H54 (cell line): ENCODE results near the gene TBC1D21.
"Not testable (repeated sequence)": the region's sequence is repeated elsewhere in the genome, so short reads cannot be mapped to it uniquely, and the experiment has no call there.

Source experiments
- DNase-seq: peaks from one replicate; pipeline ENCODE4 v3.0.0; 2011; ENCODE audit warnings: low spot score, mixed read lengths; ENCODE audit not compliant: insufficient read length
- FAIRE-seq: peaks from 3 replicates; lab custom pipeline; 2011; peaks lifted over from hg19 to GRCh38; lab: Jason Lieb, UNC
- POLR2A ChIP-seq: IDR thresholded peaks from 2 replicates; pipeline ENCODE4 v1.6.1; 2011; ENCODE audit warnings: low read depth, mild to moderate bottlenecking, low read length

The TBC1D21 gene

DNA sequence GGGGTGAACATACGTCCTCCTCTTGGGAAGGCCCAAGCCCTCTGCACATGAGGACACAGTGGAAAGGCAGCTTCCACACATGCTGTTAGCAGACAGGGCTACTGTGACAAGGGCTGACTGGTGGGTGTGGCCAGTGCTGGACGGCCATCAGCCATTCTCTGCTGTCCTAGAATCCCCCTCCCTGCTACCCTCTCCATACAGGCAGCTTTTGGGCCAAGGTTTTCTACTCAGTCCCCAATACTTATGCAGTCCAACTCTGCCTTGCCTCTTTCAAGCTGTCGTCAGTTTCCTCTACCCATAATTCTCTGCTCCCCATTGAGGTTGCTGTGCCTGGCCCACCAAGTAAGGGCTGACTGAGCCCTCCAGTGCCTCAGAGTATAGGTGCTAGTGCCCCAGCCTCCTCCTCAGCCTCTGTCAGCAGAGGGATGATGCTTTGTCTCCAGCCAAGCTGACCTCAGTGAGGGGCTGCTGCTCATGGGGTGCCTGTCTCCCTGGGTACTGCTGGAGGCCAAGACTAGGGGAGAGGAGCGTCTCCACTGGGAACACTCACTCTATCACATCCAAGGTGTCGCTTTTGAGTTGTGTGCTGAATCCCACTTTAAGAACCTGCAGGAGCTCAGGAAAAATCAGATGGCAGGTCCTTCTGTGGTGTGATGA is 55.7 kb downstream of the TBC1D21 start:
- no peak for FAIRE-seq
- no peak for TF ChIP-seq POLR2A
- DNase-seq: no peak

DNA sequence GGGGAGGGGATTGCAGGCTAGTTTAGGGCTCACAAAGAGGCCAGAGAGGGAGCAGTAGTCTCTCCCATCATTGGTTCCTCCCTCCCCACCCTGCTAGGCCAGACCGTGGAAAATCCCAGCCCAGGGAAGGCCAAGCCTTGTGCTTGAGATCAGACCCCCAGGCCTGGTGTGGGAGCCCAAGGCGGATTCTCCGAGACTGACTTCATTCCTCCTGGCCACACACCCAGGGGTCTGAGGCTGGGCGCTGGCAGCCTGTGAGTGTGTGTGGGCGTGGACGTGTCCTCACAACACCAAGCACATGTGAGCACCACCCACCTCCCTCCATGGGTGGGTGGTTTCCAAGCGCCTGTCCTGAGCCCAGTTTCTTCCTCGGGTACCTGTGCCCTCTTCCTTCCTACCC is 57.0 kb downstream of the TBC1D21 start:
- FAIRE-seq (no peak), DNase-seq (no peak)

DNA sequence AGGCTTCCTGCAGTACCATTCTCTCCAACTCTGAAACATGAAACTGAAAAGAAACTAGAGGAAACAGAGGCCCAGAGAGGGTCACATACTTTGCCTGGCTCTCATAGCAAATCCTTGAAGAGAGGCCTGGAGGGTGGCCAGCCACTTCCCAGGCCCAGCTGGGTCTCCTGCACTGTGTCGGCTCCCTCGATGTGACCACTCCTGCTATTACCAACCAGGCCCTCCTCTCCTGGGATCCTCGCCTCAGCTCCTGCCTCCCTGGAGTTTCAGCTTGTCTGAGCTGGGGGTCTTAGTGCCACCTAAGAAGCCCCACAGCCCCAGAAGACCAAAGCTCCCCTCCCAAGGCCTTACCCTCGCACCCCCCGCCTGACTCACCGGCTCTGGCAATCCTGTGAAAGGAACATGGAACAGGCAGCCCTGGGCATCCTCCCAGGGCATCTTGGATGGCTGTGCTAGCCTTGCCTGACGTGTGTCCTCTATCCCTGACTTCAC is 57.5 kb downstream of the TBC1D21 start:
- FAIRE-seq (no peak), DNase-seq (no peak)
- no peak for TF ChIP-seq POLR2A

More for the DNA sequence above, 57.0 kb downstream of the TBC1D21 start:
- no peak for TF ChIP-seq POLR2A

DNA sequence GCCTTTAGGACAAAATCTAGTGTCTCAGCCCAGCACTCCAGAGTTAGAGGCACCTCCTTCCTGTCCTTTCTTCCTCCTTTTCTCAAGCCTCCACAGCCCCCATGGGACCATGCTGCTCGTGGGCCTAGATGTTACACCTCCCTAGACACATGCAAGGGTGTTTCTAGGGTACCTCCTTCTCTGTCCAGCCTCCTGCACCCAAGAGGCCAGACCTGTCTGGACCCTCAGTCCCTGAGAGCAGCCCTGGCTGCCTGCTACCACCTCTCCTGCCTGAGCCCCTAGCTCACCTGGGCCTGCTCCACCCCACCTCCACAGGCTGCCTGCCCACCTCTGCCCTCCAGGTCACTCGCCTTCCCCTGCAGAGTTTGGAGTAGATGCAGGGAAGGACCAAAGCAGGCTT is 58.1 kb downstream of the TBC1D21 start:
- no peak for TF ChIP-seq POLR2A
- no peak for DNase-seq
- no peak for FAIRE-seq

DNA sequence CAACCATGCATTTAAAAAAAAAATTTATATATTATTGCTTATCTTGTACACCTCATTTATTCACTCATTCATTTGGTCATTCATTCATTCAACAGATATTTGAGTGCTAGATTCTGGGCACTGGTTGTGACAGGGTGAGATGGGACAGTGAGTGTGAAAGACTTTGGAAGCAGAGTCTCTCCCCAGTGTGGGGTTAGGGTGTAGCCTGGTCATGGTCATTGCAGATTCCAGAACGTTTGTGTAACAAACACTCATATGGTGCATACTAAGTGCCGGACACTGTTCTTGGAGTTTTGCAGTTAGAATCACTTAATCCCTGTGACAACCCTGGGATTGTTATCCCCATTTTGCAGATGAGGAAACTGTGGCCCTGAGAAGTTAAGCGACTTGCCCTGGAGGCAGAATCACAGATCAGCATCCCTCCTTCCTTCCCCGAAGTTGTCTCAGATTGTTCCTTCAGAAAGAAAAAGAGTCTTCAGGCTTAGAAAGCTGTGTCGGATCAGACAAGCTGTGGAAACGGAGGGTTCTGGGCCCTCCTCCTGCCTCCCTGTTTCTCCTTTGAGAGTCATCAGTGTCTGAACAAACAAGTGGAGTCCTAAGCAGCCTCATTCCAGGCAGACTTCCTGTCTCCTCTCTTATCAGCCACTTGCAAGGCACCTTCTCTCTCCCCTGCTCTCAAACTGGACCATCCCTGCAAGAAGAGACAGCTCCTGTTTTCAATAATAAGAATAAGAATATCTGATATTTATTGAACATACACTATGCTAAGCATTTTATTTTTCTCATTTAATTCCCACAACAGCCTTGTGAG is 59.2 kb downstream of the TBC1D21 start:
- DNase-seq: no peak
- FAIRE-seq: no peak
- no peak for TF ChIP-seq POLR2A

DNA sequence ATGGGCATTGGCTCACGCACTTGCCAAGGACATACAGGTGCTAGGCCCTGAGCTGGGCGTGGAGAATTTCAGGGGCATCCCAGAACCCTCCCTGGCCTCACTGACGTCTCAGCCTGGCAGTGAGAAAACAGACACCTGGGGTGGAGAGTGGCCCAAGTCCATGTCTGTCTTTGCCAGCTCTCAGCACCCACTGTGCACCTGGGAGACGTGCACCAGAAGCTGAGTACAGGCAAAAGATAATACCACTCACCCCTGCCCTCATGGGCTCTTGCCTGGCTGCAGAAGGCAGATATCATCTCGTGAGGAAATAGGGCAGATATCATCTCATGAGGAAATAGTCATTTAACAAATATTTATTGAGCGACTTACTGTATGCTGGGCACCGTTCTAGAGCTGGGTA is 60.9 kb downstream of the TBC1D21 start:
- no peak for FAIRE-seq
- no peak for DNase-seq
- no peak for TF ChIP-seq POLR2A

DNA sequence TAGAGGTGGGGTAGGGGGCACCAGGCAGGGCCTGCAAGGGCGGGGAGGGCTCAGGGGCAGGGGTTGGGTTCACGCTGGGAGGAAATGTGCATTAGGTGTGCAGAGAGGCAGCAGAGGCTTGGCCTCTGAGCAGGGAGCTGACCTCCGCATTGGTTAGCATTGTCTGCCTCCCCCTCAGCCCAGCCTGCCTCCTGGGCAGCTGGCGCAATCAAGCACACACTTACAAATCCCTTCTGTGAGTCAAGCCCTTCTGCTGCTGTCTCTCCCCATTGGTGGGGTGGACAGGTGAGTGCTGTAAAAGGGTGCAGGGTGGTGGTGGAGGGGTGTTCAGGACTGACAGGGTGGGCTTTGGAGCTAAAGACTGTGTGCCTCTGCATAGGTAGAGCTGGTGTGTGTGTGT is 62.2 kb downstream of the TBC1D21 start:
- TF ChIP-seq POLR2A: no peak
- DNase-seq (no peak), FAIRE-seq (no peak)

DNA sequence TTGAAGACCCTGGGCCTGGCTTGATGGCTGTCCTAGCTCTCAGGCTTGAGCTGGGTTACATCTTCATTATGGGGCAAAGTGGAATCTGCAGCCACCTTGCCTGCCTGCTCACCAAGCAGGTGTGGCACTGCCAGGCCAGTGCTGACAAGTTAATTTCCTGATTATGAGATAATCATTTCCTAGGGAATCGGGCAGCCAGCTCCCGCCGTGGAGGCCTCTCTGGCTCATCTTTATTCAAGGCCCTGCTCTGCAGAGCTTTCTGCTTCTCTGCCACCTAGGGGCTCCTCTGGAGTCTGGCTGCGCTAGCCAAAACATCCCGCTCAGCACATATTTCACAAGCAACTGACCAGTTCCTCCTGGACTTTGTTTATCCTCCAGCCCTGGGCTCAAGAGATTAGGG is 62.8 kb downstream of the TBC1D21 start:
- TF ChIP-seq POLR2A: no peak
- DNase-seq (no peak), FAIRE-seq (no peak)

DNA sequence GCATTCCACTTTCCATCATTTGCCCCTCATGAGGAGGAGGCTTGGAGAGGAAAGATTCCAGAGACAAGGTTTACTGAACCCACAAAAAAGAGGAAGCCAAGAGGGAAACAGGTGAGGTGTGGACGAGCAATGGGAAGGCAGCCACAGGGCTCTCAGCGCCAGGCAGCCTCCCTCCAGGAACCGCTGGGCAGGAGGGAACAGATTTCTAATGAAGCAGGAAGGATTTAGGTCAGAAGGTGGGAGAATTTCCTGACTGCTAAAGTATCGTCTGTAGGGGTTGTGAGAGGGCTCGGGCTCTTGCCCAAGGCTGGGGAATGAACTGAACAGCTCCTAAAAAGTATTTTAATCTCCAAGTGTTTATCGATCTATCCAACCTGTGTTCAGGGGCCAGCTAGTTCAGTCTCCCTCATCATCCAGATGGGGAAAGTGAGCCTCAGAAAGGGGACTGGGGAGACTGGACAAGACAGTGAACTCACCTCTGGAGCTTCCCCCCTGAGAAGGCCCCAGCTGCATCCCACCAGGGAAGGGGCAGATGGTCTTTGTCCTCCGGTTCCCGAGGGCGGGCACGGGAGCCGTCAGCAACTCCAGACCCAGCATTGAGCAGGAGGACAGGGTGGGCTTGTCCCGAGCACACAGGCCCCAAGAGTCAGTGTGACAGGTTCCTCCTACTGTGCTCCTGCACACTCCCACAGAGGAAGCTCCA is 63.4 kb downstream of the TBC1D21 start:
- DNase-seq (no peak), FAIRE-seq (no peak)
- no peak for TF ChIP-seq POLR2A

DNA sequence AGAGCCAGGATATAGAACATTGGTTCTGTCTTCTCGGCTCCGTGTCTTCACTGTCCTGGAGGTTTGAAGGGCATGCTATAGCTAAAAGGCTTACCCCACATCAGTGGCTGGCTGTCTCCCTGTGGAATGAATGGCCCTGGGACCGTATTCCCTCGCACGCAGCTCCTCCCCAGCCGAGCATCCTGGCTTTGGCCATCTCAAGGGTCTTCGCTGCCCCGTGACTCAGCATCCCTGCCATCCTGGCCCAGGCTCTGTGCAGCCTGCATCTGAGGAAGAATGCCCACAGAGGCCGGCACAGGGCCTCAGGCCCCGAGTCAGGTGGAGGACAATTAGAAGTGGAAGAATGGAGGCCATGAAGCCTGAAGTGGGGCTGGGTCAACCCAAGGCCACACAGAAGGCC is 63.9 kb downstream of the TBC1D21 start:
- FAIRE-seq: no peak
- DNase-seq: no peak
- no peak for TF ChIP-seq POLR2A

DNA sequence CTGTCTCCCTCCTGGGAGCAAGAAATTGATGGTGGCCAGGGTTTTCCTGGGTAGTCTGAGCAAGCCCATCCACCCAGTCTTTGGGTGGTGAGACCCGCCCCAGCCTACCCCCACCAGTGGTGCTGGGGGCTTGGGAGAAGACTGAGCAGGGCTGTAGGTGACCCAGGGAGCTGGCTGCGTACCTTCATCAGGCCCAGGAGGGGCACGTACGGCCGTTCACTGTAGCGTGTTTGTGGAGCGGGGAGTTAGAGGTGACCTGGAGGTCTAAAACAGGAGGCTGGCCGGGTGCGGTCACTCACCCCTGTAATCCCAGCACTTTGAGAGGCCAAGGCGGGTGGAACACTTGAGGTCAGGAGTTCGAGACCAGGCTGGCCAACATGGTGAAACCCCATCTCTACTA is 64.4 kb downstream of the TBC1D21 start:
- TF ChIP-seq POLR2A: no peak
- no peak for FAIRE-seq

DNA sequence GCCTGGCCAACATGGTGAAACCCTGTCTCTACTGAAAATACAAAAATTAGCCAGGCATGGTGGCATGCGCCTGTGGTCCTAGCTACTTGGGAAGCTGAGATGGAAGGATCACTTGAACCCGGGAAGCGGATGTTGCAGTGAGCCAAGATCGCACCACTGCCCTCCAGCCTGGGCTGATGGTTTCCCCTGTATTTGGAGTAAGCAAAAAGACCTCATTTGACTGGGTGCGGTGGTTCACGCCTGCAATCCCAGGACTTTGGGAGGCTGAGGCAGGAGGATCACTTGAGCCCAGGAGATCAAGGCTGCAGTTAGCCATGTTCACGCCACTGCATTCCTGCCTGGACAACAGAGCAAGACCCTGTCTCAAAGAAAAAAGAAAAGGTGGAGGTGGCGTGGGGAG is 65.2 kb downstream of the TBC1D21 start:
- not testable (repeated sequence) for DNase-seq, FAIRE-seq

More for the DNA sequence above, 64.4 kb downstream of the TBC1D21 start:
- DNase-seq: no peak
